Lung (tissue), 12 donors: ENCODE results near the gene SPCS1. TPM values are rescaled to one million over a fixed set of nuclear protein-coding genes. Genes with fewer than 3 reads are reported as not detected.

Experiments used
- ATAC-seq: fragments of 200-7000 bp; cut with Tn5 transposase; one replicate; pipeline ENCODE4 v1.9.1; 2020; ENCODE audit warnings: moderate number of reproducible peaks; ENCODE audit not compliant: insufficient read depth, low FRiP score
- DNase-seq, 3 donors: peaks; one replicate each; pipeline ENCODE4 v3.0.0-alpha.2; 2013 to 2017
- H3K27ac ChIP-seq, 2 donors: one replicate each; pipeline ENCODE4 v1.5.1; 2013; ENCODE audit warnings: mild to moderate bottlenecking in 2 of 2, moderate library complexity in 2 of 2, control low read depth in 1 of 2, inconsistent platforms in 1 of 2, low read depth in 1 of 2, low read length in 1 of 2
- H3K27me3 ChIP-seq, 3 donors: one replicate each; pipeline ENCODE4 v1.5.1; 2013; ENCODE audit warnings: low read length in 2 of 3; ENCODE audit not compliant: control insufficient read depth in 3 of 3, insufficient read depth in 3 of 3
- H3K36me3 ChIP-seq, 4 donors: one replicate each; pipeline ENCODE4 v1.5.1; 2013; ENCODE audit warnings: low read length in 4 of 4, mild to moderate bottlenecking in 1 of 4, moderate library complexity in 1 of 4; ENCODE audit not compliant: control insufficient read depth in 4 of 4, insufficient read depth in 4 of 4
- H3K4me1 ChIP-seq, 5 donors: one replicate each; pipeline ENCODE4 v1.5.1; 2013; ENCODE audit warnings: low read length in 5 of 5, mild to moderate bottlenecking in 2 of 5, moderate library complexity in 1 of 5; ENCODE audit not compliant: control insufficient read depth in 5 of 5, insufficient read depth in 5 of 5
- H3K4me3 ChIP-seq: one replicate; pipeline ENCODE4 v1.5.1; 2013; ENCODE audit warnings: mild to moderate bottlenecking, control low read depth, moderate library complexity
- H3K9ac ChIP-seq, 2 donors: one replicate each; pipeline ENCODE4 v1.5.1; 2013; ENCODE audit warnings: low read length in 2 of 2, control low read depth in 1 of 2; ENCODE audit not compliant: insufficient read depth in 1 of 2
- H3K9me3 ChIP-seq, 4 donors: one replicate each; pipeline ENCODE4 v1.5.1; 2013; ENCODE audit warnings: low read length in 3 of 4, mild to moderate bottlenecking in 1 of 4, moderate library complexity in 1 of 4; ENCODE audit not compliant: control insufficient read depth in 4 of 4, insufficient read depth in 3 of 4
- CTCF ChIP-seq: IDR thresholded peaks from 2 replicates; pipeline ENCODE4 v1.5.1; 2012; ENCODE audit warnings: mild to moderate bottlenecking; ENCODE audit errors: control extremely low read depth, extremely low read depth
- WGBS, 2 donors: extraction: QIAGEN DNeasy Blood & Tissue Kit; methylation state at CpG; one replicate each; pipeline ENCODE4 v1.1.7; 2013; 5-methylcytosine and 5-hydroxymethylcytosine counted together
- polyA plus RNA-seq, 2 donors: library from polyadenylated mRNA; stranded (reverse); fragments of 200-250 nt; gene quantifications; one replicate each; pipeline ENCODE4 v1.2.1, GENCODE V29; 2013
- total RNA-seq, 2 donors: library from RNA; depleted of rRNA in 1 of 2; stranded (reverse); fragments of >200 nt in 1 of 2; gene quantifications; one replicate each; pipeline ENCODE4 v1.2.1, GENCODE V29; 2014 to 2021
- donor health status: control.
- donor health status: control.
- donor health status: Bipolar disorder and iron deficiency.
- donor health status: healthy.
- donor health status: DM: yes; HTN: yes; CAD: no.

The SPCS1 gene
- total and polyA plus RNA-seq, 4 donors = 63.3 to 139 (median 95.7) TPM

GRCh38 chr3:52707585-52707984, 1.7 kb downstream of the SPCS1 start:
- Histone ChIP-seq H3K9me3 (no peaks in the 10 kb centered on the region), H3K36me3 (peaks cover 2 to 13% (median 7%) of the 10 kb centered on the region in 4 donors), H3K27ac (no peak overlapping the region), H3K4me1 (peaks cover 0 to 23% (median 16%) of the 10 kb centered on the region in 5 donors), H3K27me3 (no peaks in the 10 kb centered on the region), H3K4me3 (no peak overlapping the region), H3K9ac (no peak overlapping the region)
- WGBS, 2 donors = 33 to 68% methylated on average over 4 of the region's 4 CpGs
- no peak for ATAC-seq
- DNase-seq = no peak
- TF ChIP-seq CTCF = no peak

GRCh38 chr3:52710512-52710911, 4.6 kb downstream of the SPCS1 start:
- Histone ChIP-seq H3K27me3 (no peaks in the 10 kb centered on the region), H3K4me3 (no peak overlapping the region), H3K9me3 (no peaks in the 10 kb centered on the region), H3K4me1 (peaks cover 0 to 12% (median 8%) of the 10 kb centered on the region in 5 donors), H3K9ac (no peak overlapping the region), H3K27ac (no peak overlapping the region), H3K36me3 (peaks cover 2 to 12% (median 7%) of the 10 kb centered on the region in 4 donors)
- 79 to 80% methylated on average over 2 of the region's 2 CpGs for WGBS, 2 donors
- TF ChIP-seq CTCF = no peak
- ATAC-seq = no peak
- DNase-seq = no peak

- ATAC-seq (no peak), DNase-seq (no peak)
- H3K27me3 ChIP-seq = no peaks in the 10 kb centered on the region
- no peak overlapping the region for H3K4me3 ChIP-seq
- peaks cover 0 to 2% (median 0%) of the 10 kb centered on the region in 5 donors for H3K4me1 ChIP-seq
- no peak overlapping the region for H3K27ac ChIP-seq
- no peak overlapping the region for H3K9ac ChIP-seq
- no peaks in the 10 kb centered on the region for H3K9me3 ChIP-seq
- 96 to 97% methylated on average over 17 of the region's 17 CpGs for WGBS, 2 donors
- no peak for TF ChIP-seq CTCF
- peaks cover 3 to 14% (median 6%) of the 10 kb centered on the region in 4 donors for H3K36me3 ChIP-seq
Observed at GRCh38 chr3:52712291-52713212, 6.6 kb downstream of the SPCS1 start.
